ENCODE results near the gene MAD2L1BP. TPM values are rescaled to one million over a fixed set of nuclear protein-coding genes. Genes with fewer than 3 reads are reported as not detected.

Gene MAD2L1BP
- total and polyA plus RNA-seq, 2 of the 13 experiments (the other 11 are each of a cell fraction or from before 2014, with no cell fraction given) = 54.2 to 55.5 TPM

DNA sequence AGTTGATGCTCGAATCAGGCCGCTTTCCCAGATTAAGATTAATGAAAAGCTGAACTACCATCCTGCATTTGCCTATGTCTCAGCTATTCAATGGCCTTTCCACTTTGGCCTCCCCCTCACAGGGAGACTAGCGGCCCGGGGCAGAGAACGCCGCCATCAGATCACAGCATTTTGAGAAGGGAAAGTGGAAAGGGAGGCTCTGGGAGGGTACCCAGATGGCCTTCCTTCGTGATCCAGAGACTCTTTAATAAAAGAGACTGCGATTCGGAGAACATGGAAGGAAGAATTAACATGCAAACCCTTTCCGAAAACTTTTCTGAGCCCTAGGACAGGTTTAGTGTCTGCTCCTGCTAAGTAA is 51.4 kb downstream of the MAD2L1BP start (continued):
- TF ChIP-seq SMAD3 (CRISPR knock-in tag; IDR thresholded peaks at IDR 0.05) = 0 out of 2 replicates have a peak, but pooled peaks have one; percentile 4
- no peak for TF ChIP-seq USF2 (IDR thresholded peaks at IDR 0.05; ENCODE audit: low read depth, low read length)
- 0 out of 2 replicates have a peak, but pooled peaks have one; percentile 38 for TF ChIP-seq USF2 (CRISPR knock-in tag; IDR thresholded peaks at IDR 0.05; ENCODE audit: borderline replicate concordance)
- no peak for TF ChIP-seq BCLAF1 (IDR thresholded peaks at IDR 0.05)
- TF ChIP-seq HNF1B (CRISPR knock-in tag; IDR thresholded peaks at IDR 0.05) = peak; percentile 4; the same call in 1 of the 2 replicates
- TF ChIP-seq ZBTB10 (CRISPR knock-in tag; IDR thresholded peaks at IDR 0.05; ENCODE audit: borderline replicate concordance) = 0 out of 2 replicates have a peak, but pooled peaks have one; percentile 27
- TF ChIP-seq NAIF1 (CRISPR knock-in tag; IDR thresholded peaks at IDR 0.05; ENCODE audit: borderline replicate concordance) = 0 out of 2 replicates have a peak, but pooled peaks have one; percentile 3
- TF ChIP-seq, protein P1, sequence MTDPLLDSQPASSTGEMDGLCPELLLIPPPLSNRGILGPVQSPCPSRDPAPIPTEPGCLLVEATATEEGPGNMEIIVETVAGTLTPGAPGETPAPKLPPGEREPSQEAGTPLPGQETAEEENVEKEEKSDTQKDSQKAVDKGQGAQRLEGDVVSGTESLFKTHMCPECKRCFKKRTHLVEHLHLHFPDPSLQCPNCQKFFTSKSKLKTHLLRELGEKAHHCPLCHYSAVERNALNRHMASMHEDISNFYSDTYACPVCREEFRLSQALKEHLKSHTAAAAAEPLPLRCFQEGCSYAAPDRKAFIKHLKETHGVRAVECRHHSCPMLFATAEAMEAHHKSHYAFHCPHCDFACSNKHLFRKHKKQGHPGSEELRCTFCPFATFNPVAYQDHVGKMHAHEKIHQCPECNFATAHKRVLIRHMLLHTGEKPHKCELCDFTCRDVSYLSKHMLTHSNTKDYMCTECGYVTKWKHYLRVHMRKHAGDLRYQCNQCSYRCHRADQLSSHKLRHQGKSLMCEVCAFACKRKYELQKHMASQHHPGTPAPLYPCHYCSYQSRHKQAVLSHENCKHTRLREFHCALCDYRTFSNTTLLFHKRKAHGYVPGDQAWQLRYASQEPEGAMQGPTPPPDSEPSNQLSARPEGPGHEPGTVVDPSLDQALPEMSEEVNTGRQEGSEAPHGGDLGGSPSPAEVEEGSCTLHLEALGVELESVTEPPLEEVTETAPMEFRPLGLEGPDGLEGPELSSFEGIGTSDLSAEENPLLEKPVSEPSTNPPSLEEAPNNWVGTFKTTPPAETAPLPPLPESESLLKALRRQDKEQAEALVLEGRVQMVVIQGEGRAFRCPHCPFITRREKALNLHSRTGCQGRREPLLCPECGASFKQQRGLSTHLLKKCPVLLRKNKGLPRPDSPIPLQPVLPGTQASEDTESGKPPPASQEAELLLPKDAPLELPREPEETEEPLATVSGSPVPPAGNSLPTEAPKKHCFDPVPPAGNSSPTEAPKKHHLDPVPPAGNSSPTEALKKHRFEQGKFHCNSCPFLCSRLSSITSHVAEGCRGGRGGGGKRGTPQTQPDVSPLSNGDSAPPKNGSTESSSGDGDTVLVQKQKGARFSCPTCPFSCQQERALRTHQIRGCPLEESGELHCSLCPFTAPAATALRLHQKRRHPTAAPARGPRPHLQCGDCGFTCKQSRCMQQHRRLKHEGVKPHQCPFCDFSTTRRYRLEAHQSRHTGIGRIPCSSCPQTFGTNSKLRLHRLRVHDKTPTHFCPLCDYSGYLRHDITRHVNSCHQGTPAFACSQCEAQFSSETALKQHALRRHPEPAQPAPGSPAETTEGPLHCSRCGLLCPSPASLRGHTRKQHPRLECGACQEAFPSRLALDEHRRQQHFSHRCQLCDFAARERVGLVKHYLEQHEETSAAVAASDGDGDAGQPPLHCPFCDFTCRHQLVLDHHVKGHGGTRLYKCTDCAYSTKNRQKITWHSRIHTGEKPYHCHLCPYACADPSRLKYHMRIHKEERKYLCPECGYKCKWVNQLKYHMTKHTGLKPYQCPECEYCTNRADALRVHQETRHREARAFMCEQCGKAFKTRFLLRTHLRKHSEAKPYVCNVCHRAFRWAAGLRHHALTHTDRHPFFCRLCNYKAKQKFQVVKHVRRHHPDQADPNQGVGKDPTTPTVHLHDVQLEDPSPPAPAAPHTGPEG (CRISPR knock-in tag; IDR thresholded peaks at IDR 0.05) = 0 out of 2 replicates have a peak, but pooled peaks have one; percentile 32
- peak; percentile 76 for TF ChIP-seq ZNF781 (CRISPR knock-in tag; IDR thresholded peaks at IDR 0.05; ENCODE audit: borderline replicate concordance, not compliant biosample characterization)
- TF ChIP-seq ZNF468 (CRISPR knock-in tag; IDR thresholded peaks at IDR 0.05) = 0 out of 2 replicates have a peak, but pooled peaks have one; percentile 23
